ENCODE measurements around the gene ATG9B. TPM values are rescaled to one million over a fixed set of nuclear protein-coding genes. Genes with fewer than 3 reads are reported as not detected.

The ATG9B gene
- total RNA-seq, result 10.6 to 14.0 TPM (median 11.8 TPM) in 3 replicates

GRCh38 chr7:151024435-151025056, at the start of gene ATG9B:
Gene ATG9B (minus strand): TSS chr7:151024494. CDS start chr7:151024423, 71 bp downstream.
- Mint-ChIP-seq H3K27ac (peak within 1 kb of the TSS; percentile 25), H3K4me1 (peaks cover 44% of the 10 kb centered on the region), H3K27me3 (ENCODE audit: low read depth) (peaks cover 17% of the 10 kb centered on the region), H3K4me3 (no peak within 1 kb of the TSS), H3K36me3 (no peaks in the 10 kb centered on the region), H3K9me3 (no peaks in the 10 kb centered on the region)
- no peak for TF ChIP-seq CTCF (IDR thresholded peaks at IDR 0.05; ENCODE audit: unreplicated experiment)
- no peak for DNase-seq (ENCODE audit: low spot score in 2 of 2, unreplicated experiment in 2 of 2)

GRCh38 chr7:151073990-151074389, 49.7 kb upstream of the ATG9B start:
- no peak for TF ChIP-seq CTCF (IDR thresholded peaks at IDR 0.05; ENCODE audit: unreplicated experiment)
- no peak overlapping the region for H3K4me3 Mint-ChIP-seq
- no peaks in the 10 kb centered on the region for H3K27me3 Mint-ChIP-seq (ENCODE audit: low read depth)
- H3K36me3 Mint-ChIP-seq, result peaks cover 22% of the 10 kb centered on the region
- DNase-seq (ENCODE audit: low spot score in 2 of 2, unreplicated experiment in 2 of 2), result no peak
- peaks cover 7% of the 10 kb centered on the region for H3K4me1 Mint-ChIP-seq
- no peak overlapping the region for H3K27ac Mint-ChIP-seq
- H3K9me3 Mint-ChIP-seq, result no peaks in the 10 kb centered on the region

- DNase-seq (ENCODE audit: low spot score in 2 of 2, unreplicated experiment in 2 of 2), result no peak
- H3K27ac Mint-ChIP-seq, result no peak overlapping the region
- TF ChIP-seq CTCF (IDR thresholded peaks at IDR 0.05; ENCODE audit: unreplicated experiment), result no peak
- peaks cover 10% of the 10 kb centered on the region for H3K4me1 Mint-ChIP-seq
- H3K4me3 Mint-ChIP-seq, result no peak overlapping the region
- H3K27me3 Mint-ChIP-seq (ENCODE audit: low read depth), result no peaks in the 10 kb centered on the region
- H3K36me3 Mint-ChIP-seq, result peaks cover 31% of the 10 kb centered on the region
- no peaks in the 10 kb centered on the region for H3K9me3 Mint-ChIP-seq
These were observed 47.0 kb upstream of the ATG9B start for GRCh38 chr7:151071032-151071866.

GRCh38 chr7:151070574-151070960, 46.3 kb upstream of the ATG9B start:
- DNase-seq (ENCODE audit: low spot score in 2 of 2, unreplicated experiment in 2 of 2), result no peak
- Mint-ChIP-seq H3K27ac (no peak overlapping the region), H3K9me3 (no peaks in the 10 kb centered on the region), H3K36me3 (peaks cover 26% of the 10 kb centered on the region), H3K4me1 (peaks cover 10% of the 10 kb centered on the region), H3K27me3 (ENCODE audit: low read depth) (no peaks in the 10 kb centered on the region), H3K4me3 (no peak overlapping the region)
- TF ChIP-seq CTCF (IDR thresholded peaks at IDR 0.05; ENCODE audit: unreplicated experiment), result no peak

GRCh38 chr7:151069841-151070573, 45.7 kb upstream of the ATG9B start:
- H3K4me1 Mint-ChIP-seq, result peaks cover 10% of the 10 kb centered on the region
- TF ChIP-seq CTCF (IDR thresholded peaks at IDR 0.05; ENCODE audit: unreplicated experiment), result no peak
- no peak overlapping the region for H3K4me3 Mint-ChIP-seq
- H3K27me3 Mint-ChIP-seq (ENCODE audit: low read depth), result no peaks in the 10 kb centered on the region
- DNase-seq (ENCODE audit: low spot score in 2 of 2, unreplicated experiment in 2 of 2), result no peak
- no peak overlapping the region for H3K27ac Mint-ChIP-seq
- no peaks in the 10 kb centered on the region for H3K9me3 Mint-ChIP-seq
- H3K36me3 Mint-ChIP-seq, result peaks cover 28% of the 10 kb centered on the region

All from mesothelial cell of epicardium (in vitro differentiated cells).